Breast epithelium (tissue), 3 donors: ENCODE data around the gene GNAI3.

Experiments
- POLR2A ChIP-seq: fragments of 450-650 bp; IDR thresholded peaks from one replicate; pipeline ENCODE4 v1.6.1; 2016; ENCODE audit warnings: antibody characterized with exemption, mild to moderate bottlenecking, moderate library complexity
- TF ChIP-seq, protein P1 (sequence below), 3 donors: fragments of 450-650 bp; IDR thresholded peaks; one replicate each; pipeline ENCODE4 v1.5.1; 2016 to 2017; ENCODE audit warnings: antibody characterized with exemption in 3 of 3, mild to moderate bottlenecking in 3 of 3, moderate library complexity in 3 of 3

DNA sequence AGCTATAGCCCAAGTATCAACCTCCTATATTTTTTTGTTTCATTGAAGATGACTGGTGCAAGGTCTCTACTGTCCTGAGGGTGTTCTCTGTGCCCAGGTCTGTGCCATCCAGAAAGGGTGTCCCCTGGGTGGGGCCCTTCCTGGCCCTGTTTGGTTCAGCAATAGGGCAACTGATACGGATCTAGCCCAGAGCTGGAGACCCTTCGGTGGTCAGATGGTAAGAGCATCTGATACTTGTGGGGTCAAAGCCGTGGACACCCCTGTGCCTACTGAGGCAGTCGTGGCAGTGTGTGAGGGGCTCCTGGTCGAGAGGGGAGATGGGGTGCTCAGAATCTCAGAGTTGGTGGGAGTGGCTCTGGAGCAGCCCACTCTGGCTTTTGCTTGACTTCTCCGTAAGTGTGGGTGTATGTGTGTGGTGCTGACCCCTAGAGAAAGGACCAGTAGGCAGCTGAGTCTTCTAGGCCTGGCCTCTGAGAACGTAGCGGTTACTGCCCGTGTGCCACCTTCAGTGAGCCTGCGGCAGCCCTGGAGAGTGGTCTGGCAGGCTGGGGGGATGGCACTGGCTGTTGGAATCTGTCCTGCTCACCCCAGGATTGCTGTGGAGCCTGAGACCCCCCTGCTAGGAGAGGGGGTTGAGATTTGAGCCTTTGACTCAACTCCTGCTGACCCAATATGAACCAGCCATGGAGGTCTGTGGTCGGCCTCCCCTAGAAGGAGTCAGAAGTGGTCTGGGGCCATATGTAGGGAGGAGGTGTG is 73.9 kb downstream of the GNAI3 start:
- no peak for TF ChIP-seq POLR2A
- TF ChIP-seq, protein P1, sequence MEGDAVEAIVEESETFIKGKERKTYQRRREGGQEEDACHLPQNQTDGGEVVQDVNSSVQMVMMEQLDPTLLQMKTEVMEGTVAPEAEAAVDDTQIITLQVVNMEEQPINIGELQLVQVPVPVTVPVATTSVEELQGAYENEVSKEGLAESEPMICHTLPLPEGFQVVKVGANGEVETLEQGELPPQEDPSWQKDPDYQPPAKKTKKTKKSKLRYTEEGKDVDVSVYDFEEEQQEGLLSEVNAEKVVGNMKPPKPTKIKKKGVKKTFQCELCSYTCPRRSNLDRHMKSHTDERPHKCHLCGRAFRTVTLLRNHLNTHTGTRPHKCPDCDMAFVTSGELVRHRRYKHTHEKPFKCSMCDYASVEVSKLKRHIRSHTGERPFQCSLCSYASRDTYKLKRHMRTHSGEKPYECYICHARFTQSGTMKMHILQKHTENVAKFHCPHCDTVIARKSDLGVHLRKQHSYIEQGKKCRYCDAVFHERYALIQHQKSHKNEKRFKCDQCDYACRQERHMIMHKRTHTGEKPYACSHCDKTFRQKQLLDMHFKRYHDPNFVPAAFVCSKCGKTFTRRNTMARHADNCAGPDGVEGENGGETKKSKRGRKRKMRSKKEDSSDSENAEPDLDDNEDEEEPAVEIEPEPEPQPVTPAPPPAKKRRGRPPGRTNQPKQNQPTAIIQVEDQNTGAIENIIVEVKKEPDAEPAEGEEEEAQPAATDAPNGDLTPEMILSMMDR (IDR thresholded peaks at IDR 0.05), result no peak
